ENCODE results near the gene NKX6-1. TPM values are rescaled to one million over a fixed set of nuclear protein-coding genes. Genes with fewer than 3 reads are reported as not detected.

The NKX6-1 gene
- total RNA-seq, 2 donors from 2014 or later, result 5.7 to 6.9 TPM

DNA sequence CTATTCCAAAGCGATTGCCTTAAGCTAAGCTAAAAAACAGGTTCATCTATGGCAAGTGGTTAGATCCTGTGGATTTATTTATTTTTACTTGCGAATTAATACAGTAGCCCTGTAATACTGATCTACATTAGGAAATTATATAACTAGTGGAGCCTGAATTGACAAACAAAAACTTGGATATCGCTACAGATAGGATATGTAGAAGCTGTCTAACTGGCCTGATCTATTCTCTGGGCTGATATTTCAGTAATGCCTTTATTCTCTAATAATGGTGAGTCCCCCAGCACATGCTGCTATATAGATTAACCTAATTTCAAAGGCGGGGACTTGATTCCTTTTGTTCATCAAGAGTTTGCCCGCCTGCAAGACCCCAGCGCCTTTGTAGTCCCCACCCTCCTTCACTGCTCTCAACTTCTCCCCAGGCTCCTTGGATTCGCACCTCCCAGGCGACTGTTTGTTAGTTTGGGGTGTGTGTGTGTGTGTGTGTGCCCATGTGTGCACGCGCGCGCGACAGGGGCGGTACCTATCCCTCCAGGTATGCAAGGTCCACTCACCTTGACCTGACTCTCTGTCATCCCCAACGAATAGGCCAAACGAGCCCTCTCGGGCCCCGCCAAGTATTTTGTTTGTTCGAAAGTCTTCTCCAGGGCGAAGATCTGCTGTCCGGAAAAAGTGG, 3.8 kb downstream of the NKX6-1 start:
- DNase-seq (peak; percentile 33 to 47 (median 40)), ATAC-seq (no peak)
- H3K4me3 ChIP-seq, result no peak overlapping the region
- TF ChIP-seq POLR2A (IDR thresholded peaks at IDR 0.05), result no peak
- TF ChIP-seq, protein P1, sequence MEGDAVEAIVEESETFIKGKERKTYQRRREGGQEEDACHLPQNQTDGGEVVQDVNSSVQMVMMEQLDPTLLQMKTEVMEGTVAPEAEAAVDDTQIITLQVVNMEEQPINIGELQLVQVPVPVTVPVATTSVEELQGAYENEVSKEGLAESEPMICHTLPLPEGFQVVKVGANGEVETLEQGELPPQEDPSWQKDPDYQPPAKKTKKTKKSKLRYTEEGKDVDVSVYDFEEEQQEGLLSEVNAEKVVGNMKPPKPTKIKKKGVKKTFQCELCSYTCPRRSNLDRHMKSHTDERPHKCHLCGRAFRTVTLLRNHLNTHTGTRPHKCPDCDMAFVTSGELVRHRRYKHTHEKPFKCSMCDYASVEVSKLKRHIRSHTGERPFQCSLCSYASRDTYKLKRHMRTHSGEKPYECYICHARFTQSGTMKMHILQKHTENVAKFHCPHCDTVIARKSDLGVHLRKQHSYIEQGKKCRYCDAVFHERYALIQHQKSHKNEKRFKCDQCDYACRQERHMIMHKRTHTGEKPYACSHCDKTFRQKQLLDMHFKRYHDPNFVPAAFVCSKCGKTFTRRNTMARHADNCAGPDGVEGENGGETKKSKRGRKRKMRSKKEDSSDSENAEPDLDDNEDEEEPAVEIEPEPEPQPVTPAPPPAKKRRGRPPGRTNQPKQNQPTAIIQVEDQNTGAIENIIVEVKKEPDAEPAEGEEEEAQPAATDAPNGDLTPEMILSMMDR (IDR thresholded peaks at IDR 0.05), result no peak
- intact Hi-C loops (cut with DNase I), result no loop called here
- H3K4me1 ChIP-seq, result peaks cover 41% of the 10 kb centered on the region
- no peaks in the 10 kb centered on the region for H3K36me3 ChIP-seq (replicated peaks in 1 of 2; ENCODE audit: insufficient read depth in 1 of 2, low read depth in 2 of 2)
- 42 to 52% methylated on average over 21 of the region's 21 CpGs for WGBS, 2 donors
- H3K27ac ChIP-seq, result peak overlapping the region; percentile 42 to 89 (median 82)
- H3K27me3 ChIP-seq, result peaks cover 0 to 12% of the 10 kb centered on the region in 2 donors
- no peaks in the 10 kb centered on the region for H3K9me3 ChIP-seq

DNA sequence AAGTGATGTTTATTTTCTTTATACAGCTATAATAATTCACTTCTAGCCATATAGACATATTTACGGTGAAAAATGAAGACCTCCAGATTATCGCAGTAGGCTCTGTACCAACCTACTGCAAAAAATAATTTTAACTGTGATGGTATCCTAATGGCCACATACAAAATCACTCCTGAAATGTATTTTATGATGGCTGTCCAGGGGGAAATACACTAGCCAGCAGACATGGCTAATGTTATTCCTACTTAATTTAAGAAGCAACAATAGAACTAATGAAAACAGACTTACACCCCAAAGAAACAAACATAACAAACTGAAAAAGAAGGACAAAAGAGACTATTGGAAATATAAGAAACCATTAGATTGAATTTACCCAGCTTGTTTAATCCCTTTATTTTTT, 4.6 kb downstream of the NKX6-1 start:
- Histone ChIP-seq H3K36me3 (replicated peaks in 1 of 2; ENCODE audit: insufficient read depth in 1 of 2, low read depth in 2 of 2) (no peaks in the 10 kb centered on the region), H3K27ac (peak overlapping the region in 3 of 4 donors; percentile 34 to 89 (median 86)), H3K4me3 (no peak overlapping the region), H3K9me3 (no peaks in the 10 kb centered on the region), H3K27me3 (peaks cover 0 to 12% of the 10 kb centered on the region in 2 donors), H3K4me1 (peaks cover 36% of the 10 kb centered on the region)
- TF ChIP-seq, protein P1 (IDR thresholded peaks at IDR 0.05), result no peak
- no peak for TF ChIP-seq POLR2A (IDR thresholded peaks at IDR 0.05)
- WGBS, 2 donors, result 66 to 76% methylated on average over 2 of the region's 2 CpGs
- intact Hi-C loops (cut with DNase I), result no loop called here
- ATAC-seq (no peak), DNase-seq (no peak)

DNA sequence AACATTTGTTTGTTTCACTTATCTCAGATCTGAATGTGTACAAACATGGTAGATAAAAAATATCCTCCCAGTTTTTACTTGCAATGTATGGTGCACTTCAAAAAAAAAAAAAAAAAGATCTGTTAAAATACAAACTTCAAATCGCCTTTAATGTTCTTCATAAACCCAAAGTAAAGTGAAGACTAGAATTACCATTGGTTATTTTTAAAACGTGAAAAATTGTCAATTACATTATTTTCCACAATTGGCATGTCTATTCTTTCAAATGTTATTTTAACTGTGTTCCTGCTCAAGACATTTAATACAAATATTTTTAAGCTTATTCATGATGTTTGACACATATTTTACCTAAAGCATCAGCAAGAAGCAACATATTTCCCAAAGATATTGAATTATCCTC, 5.0 kb downstream of the NKX6-1 start:
- peak overlapping the region in 3 of 4 donors; percentile 34 to 89 (median 86) for H3K27ac ChIP-seq
- ATAC-seq (no peak), DNase-seq (no peak)
- H3K4me3 ChIP-seq, result no peak overlapping the region
- no peaks in the 10 kb centered on the region for H3K9me3 ChIP-seq
- H3K36me3 ChIP-seq (replicated peaks in 1 of 2; ENCODE audit: insufficient read depth in 1 of 2, low read depth in 2 of 2), result no peaks in the 10 kb centered on the region
- intact Hi-C loops (cut with DNase I), result no loop called here
- peaks cover 0 to 12% of the 10 kb centered on the region in 2 donors for H3K27me3 ChIP-seq
- H3K4me1 ChIP-seq, result peaks cover 33% of the 10 kb centered on the region
- TF ChIP-seq POLR2A (IDR thresholded peaks at IDR 0.05), result no peak
- TF ChIP-seq, protein P1 (IDR thresholded peaks at IDR 0.05), result no peak
- WGBS, 2 donors, result 40 to 54% methylated on average over 2 of the region's 2 CpGs

DNA sequence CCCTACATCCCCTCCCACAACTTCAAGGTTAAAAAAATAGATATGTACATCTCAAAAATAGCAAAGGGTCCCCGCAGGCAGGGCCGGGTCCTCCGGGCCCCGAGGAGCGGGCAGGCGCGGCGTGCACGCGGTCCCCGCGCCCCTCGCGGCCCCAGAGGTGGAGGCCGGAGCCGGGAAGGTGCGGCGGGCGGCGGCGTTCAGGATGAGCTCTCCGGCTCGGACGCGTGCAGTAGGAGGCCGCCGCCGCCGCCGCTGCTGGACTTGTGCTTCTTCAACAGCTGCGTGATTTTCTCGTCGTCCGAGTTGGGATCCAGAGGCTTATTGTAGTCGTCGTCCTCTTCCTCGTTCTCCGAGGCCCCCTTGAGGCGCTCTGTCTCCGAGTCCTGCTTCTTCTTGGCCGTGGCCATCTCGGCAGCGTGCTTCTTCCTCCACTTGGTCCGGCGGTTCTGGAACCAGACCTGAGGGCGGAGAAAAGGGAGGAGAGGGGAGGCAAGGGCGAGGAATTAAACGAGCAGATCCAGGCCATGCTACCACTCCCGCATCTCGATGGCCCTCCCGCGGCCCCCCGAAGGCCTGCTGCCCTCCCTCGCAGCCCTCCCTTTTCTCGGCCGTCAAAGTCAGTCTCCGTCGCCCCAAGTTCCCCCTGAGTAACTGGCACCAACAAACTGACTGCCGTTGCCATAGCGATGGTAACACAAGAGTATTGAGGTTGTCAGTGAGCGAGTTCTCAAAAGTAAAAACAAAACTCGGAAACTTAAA, 5.8 kb downstream of the NKX6-1 start:
- intact Hi-C loops (cut with DNase I), result no loop called here
- ATAC-seq (peak; percentile 6), DNase-seq (peak in 3 of 4 donors; percentile 28 to 57 (median 43))
- Histone ChIP-seq H3K36me3 (replicated peaks in 1 of 2; ENCODE audit: insufficient read depth in 1 of 2, low read depth in 2 of 2) (no peaks in the 10 kb centered on the region), H3K4me1 (peaks cover 26% of the 10 kb centered on the region), H3K4me3 (no peak overlapping the region), H3K9me3 (no peaks in the 10 kb centered on the region), H3K27me3 (peaks cover 0 to 12% of the 10 kb centered on the region in 2 donors), H3K27ac (peak overlapping the region; percentile 9 to 89 (median 70))
- TF ChIP-seq, protein P1 (IDR thresholded peaks at IDR 0.05), result no peak
- TF ChIP-seq POLR2A (IDR thresholded peaks at IDR 0.05), result no peak
- WGBS, 2 donors, result 7 to 11% methylated on average over 51 to 62 of the region's 62 CpGs

All from body of pancreas (tissue), 4 donors.